ENCODE results near the gene PACRG.

- no peak for TF ChIP-seq ZNF30 (CRISPR knock-in tag; IDR thresholded peaks at IDR 0.05)
- no peak for TF ChIP-seq SNAPC2 (CRISPR knock-in tag; IDR thresholded peaks at IDR 0.05)
- TF ChIP-seq NCOA1 (CRISPR knock-in tag; IDR thresholded peaks at IDR 0.05), result no peak
- TF ChIP-seq FOXC1 (CRISPR knock-in tag; IDR thresholded peaks at IDR 0.05; ENCODE audit: borderline replicate concordance), result no peak
- TF ChIP-seq TP53 (CRISPR knock-in tag; conservative IDR thresholded peaks at IDR 0.05), result no peak
- no peak for TF ChIP-seq CREM (IDR thresholded peaks at IDR 0.05)
- no peak for TF ChIP-seq CREM (CRISPR knock-in tag; IDR thresholded peaks at IDR 0.05)
- no peak for TF ChIP-seq ELF4 (CRISPR knock-in tag; IDR thresholded peaks at IDR 0.05; ENCODE audit: borderline replicate concordance)
- TF ChIP-seq ZHX1 (CRISPR knock-in tag; IDR thresholded peaks at IDR 0.05; ENCODE audit: low read depth), result no peak
- no peak for TF ChIP-seq CEBPZ (IDR thresholded peaks at IDR 0.05; ENCODE audit: low read length)
- no peak for TF ChIP-seq CTCF (CRISPR knock-in tag; IDR thresholded peaks at IDR 0.05)
Observed at GRCh38 chr6:162962093-162962492, 234.3 kb downstream of the PACRG start.
